Measurements from ENCODE around the gene FAM32A.

FAM32A gene

DNA sequence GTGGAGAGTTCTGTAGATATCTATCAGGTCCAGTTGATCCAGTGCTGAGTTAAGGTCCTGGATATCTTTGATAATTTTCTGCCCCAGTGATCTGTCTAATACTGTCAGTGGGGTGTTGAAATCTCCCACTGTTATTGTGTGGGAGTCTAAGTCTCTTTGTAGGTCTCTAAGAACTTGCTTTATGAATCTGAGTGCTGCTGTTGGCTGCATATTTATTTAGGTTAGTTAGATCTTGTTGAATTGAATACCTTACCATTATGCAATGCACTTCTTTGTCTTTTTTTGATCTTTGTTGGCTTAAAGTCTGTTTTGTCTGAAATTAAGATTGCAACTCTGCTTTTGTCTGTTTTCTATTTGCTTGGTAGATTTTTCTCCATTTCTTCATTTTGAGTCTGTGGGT lies 27.9 kb downstream of the FAM32A start:
- Histone ChIP-seq H3K27ac (ENCODE audit: low read length) (no peak overlapping the region), H3K9me3 (ENCODE audit: control insufficient read depth in 1 of 2, low read length in 2 of 2) (no peaks in the 10 kb centered on the region), H3K27me3 (ENCODE audit: low read depth, low read length) (no peaks in the 10 kb centered on the region), H3K4me3 (ENCODE audit: low read depth in 1 of 2, low read length in 2 of 2) (no peak overlapping the region), H3K4me1 (ENCODE audit: control insufficient read depth in 1 of 2, insufficient read depth in 2 of 2, low read length in 2 of 2) (no peaks in the 10 kb centered on the region), H3K36me3 (ENCODE audit: control insufficient read depth in 1 of 2, insufficient read depth in 2 of 2, low read length in 2 of 2) (peaks cover 19 to 57% of the 10 kb centered on the region in 2 donors)

GRCh38 chr19:16216744-16217670 lies 31.8 kb downstream of the FAM32A start:
- Histone ChIP-seq H3K4me1 (ENCODE audit: control insufficient read depth in 1 of 2, insufficient read depth in 2 of 2, low read length in 2 of 2) (no peaks in the 10 kb centered on the region), H3K27ac (ENCODE audit: low read length) (no peak overlapping the region), H3K4me3 (ENCODE audit: low read depth in 1 of 2, low read length in 2 of 2) (no peak overlapping the region), H3K36me3 (ENCODE audit: control insufficient read depth in 1 of 2, insufficient read depth in 2 of 2, low read length in 2 of 2) (peaks cover 8 to 62% of the 10 kb centered on the region in 2 donors), H3K27me3 (ENCODE audit: low read depth, low read length) (no peaks in the 10 kb centered on the region), H3K9me3 (ENCODE audit: control insufficient read depth in 1 of 2, low read length in 2 of 2) (peaks cover 14 to 15% of the 10 kb centered on the region in 2 donors)

DNA sequence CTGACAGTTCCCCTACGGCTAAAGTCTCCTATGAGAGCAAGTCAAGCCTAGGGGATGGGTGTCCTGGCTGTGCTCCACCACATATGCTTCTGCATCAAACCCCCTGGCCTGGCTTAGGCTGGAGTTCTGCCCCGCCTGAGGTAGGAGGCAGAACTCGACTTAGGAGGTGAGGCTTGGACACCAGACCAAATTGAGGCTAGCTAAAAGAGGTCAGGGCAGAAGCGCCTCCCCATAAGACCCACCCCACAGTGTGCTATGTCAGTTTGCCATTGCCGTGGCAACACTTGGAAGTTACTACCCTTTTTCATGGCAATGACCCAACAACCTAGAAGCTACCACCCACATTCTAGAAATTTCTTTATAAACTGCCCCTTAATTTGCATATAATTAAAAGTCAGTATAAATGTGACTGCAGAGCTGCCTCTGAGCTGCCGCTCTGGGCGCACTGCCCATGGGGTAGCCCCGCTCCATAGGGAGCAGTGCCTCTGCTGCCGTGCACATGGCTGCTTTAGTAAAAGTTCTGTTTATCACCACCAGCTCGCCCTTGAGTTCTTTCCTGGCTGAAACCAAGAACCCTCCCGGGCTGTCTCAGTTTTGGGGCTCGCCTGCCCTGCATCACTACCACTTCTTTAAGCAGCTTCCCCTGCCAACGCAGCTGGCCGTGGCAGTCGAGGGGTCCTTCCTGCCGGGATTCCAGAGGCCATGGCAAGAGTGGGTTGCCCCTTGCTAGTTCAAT lies 32.7 kb downstream of the FAM32A start:
- Histone ChIP-seq H3K27me3 (ENCODE audit: low read depth, low read length) (no peaks in the 10 kb centered on the region), H3K36me3 (ENCODE audit: control insufficient read depth in 1 of 2, insufficient read depth in 2 of 2, low read length in 2 of 2) (peaks cover 10 to 65% of the 10 kb centered on the region in 2 donors), H3K4me1 (ENCODE audit: control insufficient read depth in 1 of 2, insufficient read depth in 2 of 2, low read length in 2 of 2) (no peaks in the 10 kb centered on the region), H3K9me3 (ENCODE audit: control insufficient read depth in 1 of 2, low read length in 2 of 2) (peaks cover 14 to 15% of the 10 kb centered on the region in 2 donors), H3K27ac (ENCODE audit: low read length) (no peak overlapping the region), H3K4me3 (ENCODE audit: low read depth in 1 of 2, low read length in 2 of 2) (no peak overlapping the region)

DNA sequence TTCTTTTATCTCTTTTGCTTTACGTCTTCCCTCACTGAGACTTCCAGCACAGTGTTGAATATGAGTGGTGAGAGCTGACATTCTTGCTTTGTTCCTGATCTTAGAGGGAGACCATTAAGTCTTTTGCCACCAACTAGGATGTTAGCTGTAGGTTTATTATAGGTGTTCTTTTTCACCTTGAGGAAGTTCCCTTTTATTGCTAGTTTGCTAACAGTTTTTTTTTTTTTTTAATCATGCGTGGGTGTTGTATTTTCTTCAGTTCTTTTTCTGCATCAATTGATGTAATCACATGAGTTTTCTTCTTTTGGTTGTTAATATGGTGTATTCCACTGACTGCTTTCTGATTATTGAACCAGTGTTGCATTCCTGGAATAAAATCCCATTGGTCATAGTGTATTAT lies 33.6 kb downstream of the FAM32A start:
- no peak overlapping the region for H3K27ac ChIP-seq (ENCODE audit: low read length)
- no peaks in the 10 kb centered on the region for H3K27me3 ChIP-seq (ENCODE audit: low read depth, low read length)
- no peaks in the 10 kb centered on the region for H3K4me1 ChIP-seq (ENCODE audit: control insufficient read depth in 1 of 2, insufficient read depth in 2 of 2, low read length in 2 of 2)
- H3K4me3 ChIP-seq (ENCODE audit: low read depth in 1 of 2, low read length in 2 of 2), result no peak overlapping the region
- H3K9me3 ChIP-seq (ENCODE audit: control insufficient read depth in 1 of 2, low read length in 2 of 2), result peaks cover 14 to 15% of the 10 kb centered on the region in 2 donors
- H3K36me3 ChIP-seq (ENCODE audit: control insufficient read depth in 1 of 2, insufficient read depth in 2 of 2, low read length in 2 of 2), result peaks cover 20 to 74% of the 10 kb centered on the region in 2 donors

GRCh38 chr19:16222806-16223205 lies 37.6 kb downstream of the FAM32A start:
- Histone ChIP-seq H3K27me3 (ENCODE audit: low read depth, low read length) (no peaks in the 10 kb centered on the region), H3K27ac (ENCODE audit: low read length) (no peak overlapping the region), H3K36me3 (ENCODE audit: control insufficient read depth in 1 of 2, insufficient read depth in 2 of 2, low read length in 2 of 2) (peaks cover 35 to 98% of the 10 kb centered on the region in 2 donors), H3K9me3 (ENCODE audit: control insufficient read depth in 1 of 2, low read length in 2 of 2) (peaks cover 14 to 15% of the 10 kb centered on the region in 2 donors), H3K4me1 (ENCODE audit: control insufficient read depth in 1 of 2, insufficient read depth in 2 of 2, low read length in 2 of 2) (peaks cover 0 to 3% of the 10 kb centered on the region in 2 donors), H3K4me3 (ENCODE audit: low read depth in 1 of 2, low read length in 2 of 2) (no peak overlapping the region)

DNA sequence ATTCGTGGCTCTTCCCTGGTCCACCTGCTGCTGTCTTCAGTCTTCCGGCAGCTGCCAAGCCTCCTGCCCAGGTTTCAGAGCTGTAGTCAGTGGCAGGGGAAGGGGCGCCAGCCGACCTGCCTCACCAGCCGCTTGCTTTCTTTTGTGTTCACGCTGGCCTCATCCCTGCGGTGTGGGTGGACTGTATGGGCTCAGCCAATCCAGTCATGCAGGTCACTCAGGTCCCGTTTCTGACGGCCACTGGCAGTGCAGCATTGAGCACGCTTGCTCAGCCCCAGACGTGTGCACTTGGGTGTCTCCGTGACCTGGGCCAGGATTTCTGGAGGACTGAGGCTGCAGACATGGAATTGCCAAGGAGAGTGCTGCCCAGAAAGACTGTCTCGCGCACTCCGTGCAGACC lies 38.5 kb downstream of the FAM32A start:
- no peak overlapping the region for H3K4me3 ChIP-seq (ENCODE audit: low read depth in 1 of 2, low read length in 2 of 2)
- peaks cover 14 to 15% of the 10 kb centered on the region in 2 donors for H3K9me3 ChIP-seq (ENCODE audit: control insufficient read depth in 1 of 2, low read length in 2 of 2)
- H3K36me3 ChIP-seq (ENCODE audit: control insufficient read depth in 1 of 2, insufficient read depth in 2 of 2, low read length in 2 of 2), result peaks cover 39 to 98% of the 10 kb centered on the region in 2 donors
- H3K27ac ChIP-seq (ENCODE audit: low read length), result no peak overlapping the region
- peaks cover 0 to 3% of the 10 kb centered on the region in 2 donors for H3K4me1 ChIP-seq (ENCODE audit: control insufficient read depth in 1 of 2, insufficient read depth in 2 of 2, low read length in 2 of 2)
- no peaks in the 10 kb centered on the region for H3K27me3 ChIP-seq (ENCODE audit: low read depth, low read length)

DNA sequence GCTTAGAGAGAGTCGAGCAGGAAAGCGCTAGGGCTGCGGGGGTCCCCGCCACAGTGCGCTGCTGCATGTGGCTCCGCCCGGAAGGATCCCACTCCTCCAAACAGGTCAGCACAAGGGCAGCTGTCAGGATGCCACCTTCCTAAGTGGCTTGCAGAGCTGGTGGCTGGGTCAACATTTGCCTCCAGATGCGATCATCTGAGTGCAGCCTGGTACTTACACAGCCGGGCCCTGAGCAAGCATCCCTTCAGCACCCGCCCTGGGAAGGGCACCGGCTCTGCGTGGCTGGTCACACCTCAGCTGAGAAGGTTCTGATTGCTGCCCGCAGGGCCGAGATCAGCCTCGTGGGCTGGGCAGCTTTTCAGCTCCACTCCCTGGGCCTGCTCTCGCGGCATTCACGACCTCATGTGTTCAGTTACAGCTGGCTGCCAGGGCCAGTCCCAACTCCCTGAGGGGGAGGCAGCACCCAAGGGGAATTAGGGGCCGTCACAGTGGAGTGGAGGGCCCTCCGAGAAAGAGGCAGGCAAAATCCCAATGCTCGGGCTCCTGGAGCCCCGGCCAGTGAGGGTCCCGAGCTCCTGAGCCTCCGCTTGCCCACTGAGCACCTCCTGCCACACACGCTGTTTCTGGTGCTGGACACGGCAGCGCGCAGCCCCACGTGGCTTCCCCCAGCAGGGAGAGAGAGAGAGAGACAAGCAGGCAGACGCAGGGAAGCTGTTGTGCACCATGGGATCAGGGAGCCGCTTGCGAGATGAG lies 39.3 kb downstream of the FAM32A start:
- Histone ChIP-seq H3K36me3 (ENCODE audit: control insufficient read depth in 1 of 2, insufficient read depth in 2 of 2, low read length in 2 of 2) (peaks cover 39 to 98% of the 10 kb centered on the region in 2 donors), H3K4me3 (ENCODE audit: low read depth in 1 of 2, low read length in 2 of 2) (no peak overlapping the region)

DNA sequence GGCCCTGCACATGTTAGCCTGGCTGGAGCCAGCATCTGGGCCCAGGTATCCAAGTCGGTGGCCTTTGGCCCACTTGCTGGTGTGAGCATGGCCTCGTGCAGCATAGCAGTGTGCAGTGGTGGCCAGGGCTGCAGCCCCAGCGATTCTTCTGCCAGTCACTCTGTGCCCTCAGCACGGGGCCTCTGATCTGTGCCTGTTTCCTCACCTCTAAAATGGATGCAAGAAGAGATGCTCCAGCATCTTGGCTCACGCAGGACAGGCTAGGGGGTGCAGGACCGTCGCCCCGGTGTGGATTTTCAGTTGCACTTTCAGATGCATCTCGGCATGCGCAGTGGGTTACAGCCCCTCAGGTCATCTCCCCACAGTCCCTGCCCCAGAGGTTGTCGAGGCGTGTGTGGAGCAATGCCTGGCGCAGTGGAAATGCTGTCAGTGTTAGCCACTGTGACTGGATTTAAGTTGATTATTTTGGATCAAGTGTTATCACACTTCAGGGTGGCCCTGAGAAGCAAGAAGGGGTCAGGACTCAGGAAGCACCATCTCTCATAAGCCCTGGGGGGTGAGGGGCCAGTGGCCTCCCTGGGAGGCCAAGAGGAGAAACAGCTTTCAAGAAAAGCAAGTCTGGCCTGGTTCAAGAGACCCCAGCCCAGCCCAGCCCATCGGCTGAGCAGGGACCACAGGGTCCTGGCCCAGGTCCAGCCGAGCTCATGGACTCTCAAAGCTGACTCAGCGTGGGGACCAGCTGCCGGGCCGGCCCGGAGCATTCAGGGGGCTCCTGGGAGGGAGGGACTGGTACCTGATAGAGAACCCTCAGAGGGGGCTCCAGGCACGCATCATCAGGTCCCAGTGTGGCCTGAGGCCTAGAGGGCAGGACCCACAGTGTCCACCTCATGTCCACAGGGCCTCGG lies 40.3 kb downstream of the FAM32A start:
- Histone ChIP-seq H3K4me1 (ENCODE audit: control insufficient read depth in 1 of 2, insufficient read depth in 2 of 2, low read length in 2 of 2) (peaks cover 0 to 3% of the 10 kb centered on the region in 2 donors), H3K9me3 (ENCODE audit: control insufficient read depth in 1 of 2, low read length in 2 of 2) (peaks cover 7 to 14% of the 10 kb centered on the region in 2 donors), H3K4me3 (ENCODE audit: low read depth in 1 of 2, low read length in 2 of 2) (no peak overlapping the region), H3K27me3 (ENCODE audit: low read depth, low read length) (no peaks in the 10 kb centered on the region), H3K27ac (ENCODE audit: low read length) (no peak overlapping the region), H3K36me3 (ENCODE audit: control insufficient read depth in 1 of 2, insufficient read depth in 2 of 2, low read length in 2 of 2) (peaks cover 46 to 98% of the 10 kb centered on the region in 2 donors)

More for the DNA sequence above, 39.3 kb downstream of the FAM32A start:
- peaks cover 13 to 15% of the 10 kb centered on the region in 2 donors for H3K9me3 ChIP-seq (ENCODE audit: control insufficient read depth in 1 of 2, low read length in 2 of 2)
- H3K27ac ChIP-seq (ENCODE audit: low read length), result no peak overlapping the region
- no peaks in the 10 kb centered on the region for H3K27me3 ChIP-seq (ENCODE audit: low read depth, low read length)
- H3K4me1 ChIP-seq (ENCODE audit: control insufficient read depth in 1 of 2, insufficient read depth in 2 of 2, low read length in 2 of 2), result peaks cover 0 to 3% of the 10 kb centered on the region in 2 donors

GRCh38 chr19:16226184-16226591 lies 41.0 kb downstream of the FAM32A start:
- Histone ChIP-seq H3K4me3 (ENCODE audit: low read depth in 1 of 2, low read length in 2 of 2) (no peak overlapping the region), H3K27me3 (ENCODE audit: low read depth, low read length) (no peaks in the 10 kb centered on the region), H3K9me3 (ENCODE audit: control insufficient read depth in 1 of 2, low read length in 2 of 2) (peaks cover 3 to 7% of the 10 kb centered on the region in 2 donors), H3K27ac (ENCODE audit: low read length) (no peak overlapping the region), H3K36me3 (ENCODE audit: control insufficient read depth in 1 of 2, insufficient read depth in 2 of 2, low read length in 2 of 2) (peaks cover 45 to 96% of the 10 kb centered on the region in 2 donors), H3K4me1 (ENCODE audit: control insufficient read depth in 1 of 2, insufficient read depth in 2 of 2, low read length in 2 of 2) (peaks cover 0 to 3% of the 10 kb centered on the region in 2 donors)
